Skeletal muscle tissue (tissue), 4 donors: ENCODE data around the gene ANO4. TPM values are rescaled to one million over a fixed set of nuclear protein-coding genes. Genes with fewer than 3 reads are reported as not detected.

Source experiments
- H3K27ac ChIP-seq: one replicate; pipeline ENCODE4 v1.7.0; 2013; ENCODE audit warnings: mild to moderate bottlenecking, low read depth, low read length, inconsistent platforms
- H3K27me3 ChIP-seq, 3 donors: one replicate each; pipeline ENCODE4 v1.7.0; 2013; ENCODE audit warnings: low read length in 3 of 3; ENCODE audit not compliant: control insufficient read depth in 3 of 3, insufficient read depth in 3 of 3
- H3K36me3 ChIP-seq, 3 donors: one replicate each; pipeline ENCODE4 v1.7.0; 2013; ENCODE audit warnings: low read length in 3 of 3; ENCODE audit not compliant: control insufficient read depth in 3 of 3, insufficient read depth in 3 of 3
- H3K4me1 ChIP-seq, 3 donors: one replicate each; pipeline ENCODE4 v1.7.0; 2013; ENCODE audit warnings: low read length in 3 of 3, mild to moderate bottlenecking in 3 of 3; ENCODE audit not compliant: control insufficient read depth in 3 of 3, insufficient read depth in 3 of 3
- H3K4me3 ChIP-seq, 3 donors: one replicate each; pipeline ENCODE4 v1.7.0; 2013; ENCODE audit warnings: low read length in 3 of 3
- H3K9ac ChIP-seq, 3 donors: one replicate each; pipeline ENCODE4 v1.7.0; 2013; ENCODE audit warnings: low read length in 3 of 3, mild to moderate bottlenecking in 3 of 3, moderate library complexity in 2 of 3, low read depth in 1 of 3
- H3K9me3 ChIP-seq, 3 donors: one replicate each; pipeline ENCODE4 v1.7.0; 2013; ENCODE audit warnings: low read length in 3 of 3; ENCODE audit not compliant: control insufficient read depth in 3 of 3
- total RNA-seq: library from RNA; depleted of rRNA; stranded (reverse); fragments of >200 nt; gene quantifications from one replicate; pipeline ENCODE4 v1.2.3, GENCODE V29; 2014
- donor health status: Osteomylitis.

The ANO4 gene
- total RNA-seq, 1 donor from 2014 or later, result 0.52 TPM

DNA sequence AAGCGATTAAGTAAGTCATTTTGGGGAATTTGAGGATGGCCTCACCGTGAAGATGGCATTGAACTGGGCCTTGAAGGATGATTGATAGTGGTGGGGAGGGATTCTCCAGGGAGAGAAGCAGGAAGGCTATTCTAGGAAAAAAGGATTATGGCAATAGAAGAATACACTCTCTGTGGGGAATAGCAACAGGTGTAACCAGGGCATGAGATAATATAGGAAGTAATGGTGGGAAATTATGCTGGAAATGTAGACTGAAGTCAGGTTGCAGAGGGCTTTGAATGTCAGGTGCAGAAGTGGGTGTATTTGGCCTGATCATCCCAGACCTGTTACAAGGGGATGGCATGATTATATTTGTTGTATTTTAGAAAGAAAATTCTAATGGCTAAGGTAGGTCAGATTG is 4.6 kb upstream of the ANO4 start:
- Histone ChIP-seq H3K4me3 (no peak overlapping the region), H3K9ac (no peak overlapping the region), H3K36me3 (no peaks in the 10 kb centered on the region), H3K4me1 (no peaks in the 10 kb centered on the region), H3K9me3 (no peaks in the 10 kb centered on the region), H3K27me3 (peaks cover 0 to 8% (median 4%) of the 10 kb centered on the region in 3 donors), H3K27ac (no peak overlapping the region)

DNA sequence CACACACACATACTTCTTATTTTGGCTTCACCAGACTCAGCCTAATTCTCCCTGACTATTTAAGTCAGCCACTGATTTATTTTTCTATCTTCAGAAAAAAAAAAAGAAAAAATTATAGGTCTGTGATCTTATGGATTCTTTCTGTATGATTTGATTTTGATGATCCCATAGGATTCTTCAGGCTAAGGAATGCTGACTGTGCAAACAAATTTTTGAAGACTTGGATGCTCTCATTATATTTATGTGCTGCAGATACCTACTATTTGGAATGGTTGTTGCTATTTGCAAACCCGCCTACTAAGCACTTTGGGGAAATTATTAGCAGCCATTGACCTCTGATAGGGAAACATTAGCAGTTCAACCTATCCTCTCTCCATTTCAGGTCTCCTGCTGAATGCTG is 4.0 kb upstream of the ANO4 start:
- Histone ChIP-seq H3K4me1 (no peaks in the 10 kb centered on the region), H3K27me3 (peaks cover 0 to 13% (median 4%) of the 10 kb centered on the region in 3 donors), H3K4me3 (no peak overlapping the region), H3K27ac (no peak overlapping the region), H3K36me3 (no peaks in the 10 kb centered on the region), H3K9me3 (no peaks in the 10 kb centered on the region), H3K9ac (no peak overlapping the region)

DNA sequence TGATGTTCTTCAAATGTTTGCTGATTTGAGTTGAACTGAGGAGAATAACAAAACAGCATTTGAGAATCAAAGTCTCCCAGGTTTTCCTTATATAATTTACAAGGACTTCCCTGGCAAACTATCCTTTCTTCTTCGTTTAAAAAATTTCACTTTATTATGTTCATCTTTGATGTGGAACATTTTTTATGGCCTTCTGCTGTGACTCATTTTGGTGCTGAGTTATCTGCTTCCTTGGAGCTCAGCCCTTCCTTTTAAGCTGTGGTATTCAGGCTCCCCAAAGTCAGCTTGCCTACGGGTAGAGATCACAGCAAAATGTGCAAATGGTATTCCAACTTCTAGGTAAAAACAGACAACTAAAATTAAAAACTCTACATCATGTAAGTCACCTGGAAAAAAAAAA is 1.4 kb upstream of the ANO4 start:
- Histone ChIP-seq H3K4me1 (no peaks in the 10 kb centered on the region), H3K36me3 (no peaks in the 10 kb centered on the region), H3K9ac (no peak overlapping the region), H3K9me3 (no peaks in the 10 kb centered on the region), H3K4me3 (no peak overlapping the region), H3K27ac (no peak overlapping the region), H3K27me3 (peaks cover 0 to 13% (median 4%) of the 10 kb centered on the region in 3 donors)

DNA sequence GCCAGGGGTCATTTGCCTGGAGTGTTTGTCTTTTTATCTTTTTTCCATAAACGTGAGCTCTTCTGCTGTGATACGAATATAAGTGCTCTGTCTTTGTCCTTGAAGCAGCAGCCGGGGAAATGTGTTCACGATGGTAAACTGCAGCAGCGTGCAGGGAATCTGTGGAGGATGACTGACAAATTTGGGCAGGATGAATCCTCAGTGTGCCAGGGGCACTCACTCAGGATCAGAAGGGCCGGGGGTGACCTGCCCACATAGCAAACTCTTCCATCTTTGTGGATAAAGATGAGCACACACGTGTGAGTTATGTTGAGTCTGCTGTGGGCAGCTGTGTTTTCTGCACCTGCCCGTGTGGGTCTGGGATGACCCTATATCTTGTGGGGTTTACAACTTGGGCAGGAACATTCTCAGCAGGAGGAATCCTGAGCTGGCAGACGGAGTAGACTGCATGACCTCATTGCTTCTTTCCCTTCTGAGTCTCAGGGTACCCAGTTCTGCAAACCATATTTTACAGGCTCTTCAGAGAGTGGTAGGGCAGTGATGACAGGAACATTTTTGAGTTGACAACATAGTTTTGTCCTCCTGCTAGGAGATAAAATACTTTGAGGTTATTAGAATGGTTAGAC is 711 bp downstream of the ANO4 start:
- Histone ChIP-seq H3K4me3 (no peak overlapping the region), H3K9ac (no peak overlapping the region), H3K27ac (no peak overlapping the region)

DNA sequence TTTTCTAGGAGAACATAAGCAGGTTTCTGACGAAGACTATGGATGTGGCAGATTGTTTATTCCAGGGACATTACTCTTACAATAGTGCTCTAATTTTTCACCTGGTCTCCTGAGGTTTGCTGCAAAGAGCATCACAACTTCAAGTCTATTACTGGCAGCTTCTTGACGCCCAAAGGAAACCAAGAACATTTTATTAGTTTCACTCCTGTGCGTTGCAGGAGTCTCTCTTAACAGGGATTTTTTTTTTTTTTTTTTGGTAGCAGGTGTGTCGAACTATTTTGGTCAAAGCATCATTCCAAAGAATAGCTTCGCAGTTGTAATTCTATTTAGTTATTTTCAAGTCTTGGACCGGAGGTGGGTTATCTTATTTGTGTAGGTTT is 1.2 kb downstream of the ANO4 start:
- H3K4me1 ChIP-seq, result no peaks in the 10 kb centered on the region
- H3K9me3 ChIP-seq, result no peaks in the 10 kb centered on the region
- no peaks in the 10 kb centered on the region for H3K36me3 ChIP-seq
- H3K9ac ChIP-seq, result no peak overlapping the region
- peaks cover 0 to 13% (median 4%) of the 10 kb centered on the region in 3 donors for H3K27me3 ChIP-seq
- no peak overlapping the region for H3K4me3 ChIP-seq
- H3K27ac ChIP-seq, result no peak overlapping the region

More for the DNA sequence above, 711 bp downstream of the ANO4 start:
- Histone ChIP-seq H3K4me1 (no peaks in the 10 kb centered on the region), H3K36me3 (no peaks in the 10 kb centered on the region), H3K27me3 (peaks cover 0 to 13% (median 4%) of the 10 kb centered on the region in 3 donors), H3K9me3 (no peaks in the 10 kb centered on the region)

DNA sequence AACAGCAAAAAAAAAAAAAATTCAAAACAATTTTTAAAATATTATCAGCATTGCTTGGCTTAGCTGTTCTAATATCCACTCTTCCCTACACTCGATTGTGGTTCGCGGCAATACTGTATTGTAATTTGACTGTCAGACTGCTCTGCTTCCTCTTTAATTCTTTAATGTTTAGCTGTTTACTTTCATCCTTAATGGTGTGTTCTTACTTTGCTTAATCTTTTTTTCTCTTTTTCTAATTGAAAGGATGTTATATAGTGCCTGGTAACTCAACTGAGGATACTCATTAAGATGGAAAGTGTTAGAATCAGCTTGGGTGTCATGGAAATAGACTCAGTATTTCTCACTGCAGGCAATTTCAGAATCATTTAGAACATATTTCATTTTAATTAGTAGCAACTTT is 2.0 kb downstream of the ANO4 start:
- Histone ChIP-seq H3K4me3 (no peak overlapping the region), H3K9me3 (no peaks in the 10 kb centered on the region), H3K9ac (no peak overlapping the region), H3K4me1 (no peaks in the 10 kb centered on the region), H3K36me3 (no peaks in the 10 kb centered on the region), H3K27ac (no peak overlapping the region), H3K27me3 (peaks cover 0 to 13% (median 4%) of the 10 kb centered on the region in 3 donors)

DNA sequence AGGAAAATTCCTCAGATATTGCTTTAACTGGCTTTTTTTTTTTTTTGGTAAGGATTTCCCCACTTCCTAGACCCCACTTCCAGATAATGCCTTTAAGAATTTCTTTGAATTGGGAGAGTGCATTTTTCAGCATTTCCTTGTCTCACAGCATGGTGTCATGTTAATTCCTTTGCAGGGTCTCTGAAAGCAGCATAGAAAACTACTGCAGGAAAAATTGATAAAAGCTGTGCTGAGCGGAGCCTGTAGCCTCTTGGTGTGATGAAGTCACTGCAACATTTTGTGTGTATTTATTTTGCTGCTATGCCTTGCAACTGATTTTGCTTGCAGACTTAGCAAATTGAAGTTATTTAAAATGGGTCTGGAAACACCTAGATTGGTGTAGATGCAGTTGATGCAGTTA is 2.7 kb downstream of the ANO4 start:
- H3K27me3 ChIP-seq, result peaks cover 0 to 13% (median 4%) of the 10 kb centered on the region in 3 donors
- H3K36me3 ChIP-seq, result no peaks in the 10 kb centered on the region
- no peaks in the 10 kb centered on the region for H3K9me3 ChIP-seq
- H3K27ac ChIP-seq, result no peak overlapping the region
- H3K4me3 ChIP-seq, result no peak overlapping the region
- no peak overlapping the region for H3K9ac ChIP-seq
- H3K4me1 ChIP-seq, result no peaks in the 10 kb centered on the region

DNA sequence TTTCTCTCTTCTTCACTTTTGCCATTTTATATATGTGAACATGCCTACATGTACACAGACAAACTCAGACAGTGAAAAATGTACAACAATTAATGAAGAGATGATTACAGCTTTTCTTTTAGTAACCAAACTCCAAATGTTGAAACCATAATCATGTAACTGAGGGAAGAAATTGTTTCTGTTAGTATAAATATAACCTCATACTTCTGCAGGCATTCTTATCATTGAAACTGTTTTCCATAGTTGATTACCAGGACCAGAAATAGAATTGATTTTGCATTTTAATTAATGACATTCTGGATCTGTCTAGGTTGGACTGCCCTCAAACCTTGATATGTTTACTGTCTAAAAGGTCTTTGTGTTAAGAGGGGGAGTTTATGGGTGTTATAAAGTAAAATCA is 3.2 kb downstream of the ANO4 start:
- H3K9ac ChIP-seq, result no peak overlapping the region
- peaks cover 0 to 13% (median 4%) of the 10 kb centered on the region in 3 donors for H3K27me3 ChIP-seq
- H3K36me3 ChIP-seq, result no peaks in the 10 kb centered on the region
- H3K4me1 ChIP-seq, result no peaks in the 10 kb centered on the region
- H3K27ac ChIP-seq, result no peak overlapping the region
- no peaks in the 10 kb centered on the region for H3K9me3 ChIP-seq
- no peak overlapping the region for H3K4me3 ChIP-seq

DNA sequence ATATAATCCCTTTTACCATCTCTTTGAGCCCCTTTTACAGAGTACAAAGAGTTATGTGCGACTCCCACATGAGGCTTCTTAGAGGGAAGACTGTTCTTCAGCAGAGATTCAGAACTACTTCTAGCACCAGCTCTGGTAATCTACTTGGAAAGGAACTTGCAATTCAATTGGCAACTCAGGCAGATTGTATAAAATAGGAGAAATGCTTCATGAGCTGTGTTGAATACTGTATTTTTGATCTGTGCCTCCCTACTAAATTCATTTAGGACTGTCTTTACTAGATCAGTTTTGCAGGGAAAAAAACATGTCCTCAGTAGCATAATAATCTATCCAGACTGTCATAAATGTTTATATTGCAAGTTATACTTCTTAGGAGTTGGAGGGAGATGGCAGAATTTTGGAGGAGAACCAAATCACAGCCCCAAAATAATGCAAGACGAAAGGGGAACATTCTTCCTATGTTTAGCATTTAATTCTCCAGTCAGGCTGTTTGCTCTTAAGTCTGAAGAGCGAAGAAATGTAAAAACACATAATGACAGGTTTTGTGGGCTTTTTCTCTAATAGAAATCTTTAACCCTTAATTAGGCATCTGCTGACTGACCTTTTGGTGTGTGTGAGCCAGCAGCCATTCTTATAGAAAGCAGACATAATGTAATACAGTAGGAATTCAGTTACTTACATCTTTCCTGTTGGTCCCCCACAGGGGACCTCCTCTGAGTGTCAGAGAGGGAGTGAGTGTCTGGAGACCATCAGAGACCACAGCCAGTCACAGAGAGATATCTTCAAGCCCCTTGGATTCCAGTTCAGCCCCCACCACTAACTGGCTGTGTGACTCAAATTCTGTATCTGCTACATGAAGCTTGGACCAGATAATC is 3.9 kb downstream of the ANO4 start:
- H3K9me3 ChIP-seq, result no peaks in the 10 kb centered on the region
- H3K27ac ChIP-seq, result no peak overlapping the region
- H3K4me3 ChIP-seq, result no peak overlapping the region
- H3K4me1 ChIP-seq, result no peaks in the 10 kb centered on the region
- peaks cover 0 to 13% (median 4%) of the 10 kb centered on the region in 3 donors for H3K27me3 ChIP-seq
- no peaks in the 10 kb centered on the region for H3K36me3 ChIP-seq
- no peak overlapping the region for H3K9ac ChIP-seq

DNA sequence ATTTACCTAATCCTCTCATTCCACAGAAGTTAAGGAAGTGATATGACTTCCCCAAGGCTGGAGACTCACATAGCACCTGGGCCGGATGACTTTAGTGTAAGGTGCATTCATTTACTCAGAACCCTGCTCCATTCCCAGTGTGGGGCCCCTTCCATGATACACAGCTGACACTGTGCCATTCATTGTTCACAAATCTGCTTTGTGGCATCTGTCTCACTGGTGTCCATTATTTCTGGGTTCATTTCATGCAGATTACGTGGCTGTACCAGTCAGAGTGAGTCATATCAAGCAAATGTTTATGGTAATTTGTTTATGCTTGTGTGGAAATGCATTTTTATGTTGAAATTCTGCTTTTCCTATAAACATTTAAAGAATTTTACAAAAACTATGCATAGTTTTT is 5.2 kb downstream of the ANO4 start:
- Histone ChIP-seq H3K4me3 (no peak overlapping the region), H3K36me3 (no peaks in the 10 kb centered on the region), H3K27ac (no peak overlapping the region), H3K9ac (no peak overlapping the region), H3K9me3 (no peaks in the 10 kb centered on the region), H3K4me1 (no peaks in the 10 kb centered on the region), H3K27me3 (peaks cover 0 to 8% (median 1%) of the 10 kb centered on the region in 3 donors)
